Activated naive CD8-positive, alpha-beta T cell treated with anti-CD3 and anti-CD28 coated beads for 36 hours (primary cell): Measurements from ENCODE around the gene SLC35F6. TPM values are rescaled to one million over a fixed set of nuclear protein-coding genes. Genes with fewer than 3 reads are reported as not detected.
"Not testable (repeated sequence)": the region's sequence is repeated elsewhere in the genome, so short reads cannot be mapped to it uniquely, and the experiment has no call there.

Source experiments
- DNase-seq: peaks from one replicate; pipeline ENCODE4 v3.0.0; 2021
- H3K27ac Mint-ChIP-seq: one replicate; pipeline ENCODE4 v1.8.0; 2022; ENCODE audit warnings: mild to moderate bottlenecking, moderate library complexity, mixed read lengths
- H3K27me3 Mint-ChIP-seq: one replicate; pipeline ENCODE4 v1.8.0; 2022; ENCODE audit warnings: mild to moderate bottlenecking, mixed read lengths
- H3K36me3 Mint-ChIP-seq: one replicate; pipeline ENCODE4 v1.8.0; 2021; ENCODE audit warnings: mild to moderate bottlenecking, mixed read lengths
- H3K4me1 Mint-ChIP-seq: one replicate; pipeline ENCODE4 v1.8.0; 2021; ENCODE audit warnings: mixed read lengths
- H3K4me3 Mint-ChIP-seq: one replicate; pipeline ENCODE4 v1.8.0; 2022; ENCODE audit warnings: mild to moderate bottlenecking, moderate library complexity, mixed read lengths
- H3K9me3 Mint-ChIP-seq: one replicate; pipeline ENCODE4 v1.8.0; 2022; ENCODE audit warnings: mixed read lengths
- total RNA-seq, 2 experiments: library from RNA; stranded (reverse); gene quantifications; one replicate each; pipeline ENCODE4 v1.2.3, GENCODE V29; 2021

SLC35F6 gene
- total RNA-seq, 2 experiments from 2014 or later: 6.3 TPM

GRCh38 chr2:26780203-26780760, 16.2 kb downstream of the SLC35F6 start:
- H3K36me3 Mint-ChIP-seq: peaks cover 6% of the 10 kb centered on the region
- peaks cover 2% of the 10 kb centered on the region for H3K4me1 Mint-ChIP-seq
- H3K27ac Mint-ChIP-seq: no peak overlapping the region
- no peaks in the 10 kb centered on the region for H3K9me3 Mint-ChIP-seq
- no peak overlapping the region for H3K4me3 Mint-ChIP-seq
- no peaks in the 10 kb centered on the region for H3K27me3 Mint-ChIP-seq
- no peak for DNase-seq

- no peak for DNase-seq
- peaks cover 16% of the 10 kb centered on the region for H3K36me3 Mint-ChIP-seq
- H3K4me3 Mint-ChIP-seq: no peak overlapping the region
- no peak overlapping the region for H3K27ac Mint-ChIP-seq
- no peaks in the 10 kb centered on the region for H3K9me3 Mint-ChIP-seq
- H3K4me1 Mint-ChIP-seq: peaks cover 16% of the 10 kb centered on the region
- H3K27me3 Mint-ChIP-seq: peaks cover 16% of the 10 kb centered on the region
Measured at GRCh38 chr2:26782876-26783704, 19.0 kb downstream of the SLC35F6 start.

- Mint-ChIP-seq H3K9me3 (no peaks in the 10 kb centered on the region), H3K27me3 (peaks cover 29% of the 10 kb centered on the region), H3K4me1 (peaks cover 16% of the 10 kb centered on the region), H3K36me3 (peaks cover 30% of the 10 kb centered on the region), H3K27ac (no peak overlapping the region), H3K4me3 (no peak overlapping the region)
- no peak for DNase-seq
Measured at GRCh38 chr2:26784570-26785234, 20.6 kb downstream of the SLC35F6 start.

GRCh38 chr2:26785431-26786206, 21.5 kb downstream of the SLC35F6 start, which contains the start of gene CENPA:
Gene CENPA, plus strand, starts transcription at chr2:26786056. Its CDS starts 141 bp downstream, at chr2:26786197.
- H3K4me1 Mint-ChIP-seq: peaks cover 16% of the 10 kb centered on the region
- peaks cover 30% of the 10 kb centered on the region for H3K27me3 Mint-ChIP-seq
- H3K9me3 Mint-ChIP-seq: peaks cover under 1% of the 10 kb centered on the region
- DNase-seq: peak; percentile 93
- H3K27ac Mint-ChIP-seq: peak within 1 kb of the TSS; percentile 69
- peaks cover 30% of the 10 kb centered on the region for H3K36me3 Mint-ChIP-seq
- peak within 1 kb of the TSS; percentile 86 for H3K4me3 Mint-ChIP-seq

- peak; percentile 33 for DNase-seq
- H3K27ac Mint-ChIP-seq: peak overlapping the region; percentile 69
- peaks cover 16% of the 10 kb centered on the region for H3K4me1 Mint-ChIP-seq
- H3K9me3 Mint-ChIP-seq: peaks cover 5% of the 10 kb centered on the region
- H3K27me3 Mint-ChIP-seq: peaks cover 33% of the 10 kb centered on the region
- H3K4me3 Mint-ChIP-seq: peak overlapping the region; percentile 86
- peaks cover 36% of the 10 kb centered on the region for H3K36me3 Mint-ChIP-seq
Measured at GRCh38 chr2:26786207-26787028, 22.3 kb downstream of the SLC35F6 start.

GRCh38 chr2:26792720-26793119, 28.6 kb downstream of the SLC35F6 start:
- Mint-ChIP-seq H3K27ac (no peak overlapping the region), H3K36me3 (peaks cover 56% of the 10 kb centered on the region), H3K4me3 (no peak overlapping the region), H3K4me1 (peaks cover 4% of the 10 kb centered on the region), H3K27me3 (peaks cover 21% of the 10 kb centered on the region), H3K9me3 (peaks cover 5% of the 10 kb centered on the region)
- DNase-seq: no peak

- no peak overlapping the region for H3K4me3 Mint-ChIP-seq
- H3K27ac Mint-ChIP-seq: no peak overlapping the region
- no peak for DNase-seq
- peaks cover 48% of the 10 kb centered on the region for H3K36me3 Mint-ChIP-seq
- peaks cover 13% of the 10 kb centered on the region for H3K27me3 Mint-ChIP-seq
- H3K9me3 Mint-ChIP-seq: peaks cover 5% of the 10 kb centered on the region
- no peaks in the 10 kb centered on the region for H3K4me1 Mint-ChIP-seq
Measured at GRCh38 chr2:26793518-26793917, 29.4 kb downstream of the SLC35F6 start.

GRCh38 chr2:26795135-26795534, 31.1 kb downstream of the SLC35F6 start:
- DNase-seq, H3K9me3 Mint-ChIP-seq, H3K27ac Mint-ChIP-seq, H3K4me1 Mint-ChIP-seq, H3K4me3 Mint-ChIP-seq, H3K27me3 Mint-ChIP-seq: not testable (repeated sequence)
- peaks cover 33% of the 10 kb centered on the region for H3K36me3 Mint-ChIP-seq

GRCh38 chr2:26801328-26801727, 37.2 kb downstream of the SLC35F6 start:
- H3K27ac Mint-ChIP-seq: no peak overlapping the region
- H3K27me3 Mint-ChIP-seq: no peaks in the 10 kb centered on the region
- H3K36me3 Mint-ChIP-seq: peaks cover 5% of the 10 kb centered on the region
- no peak for DNase-seq
- no peaks in the 10 kb centered on the region for H3K4me1 Mint-ChIP-seq
- no peaks in the 10 kb centered on the region for H3K9me3 Mint-ChIP-seq
- H3K4me3 Mint-ChIP-seq: no peak overlapping the region

- Mint-ChIP-seq H3K4me3 (no peak overlapping the region), H3K9me3 (no peaks in the 10 kb centered on the region), H3K27ac (no peak overlapping the region), H3K27me3 (no peaks in the 10 kb centered on the region), H3K36me3 (peaks cover 5% of the 10 kb centered on the region), H3K4me1 (no peaks in the 10 kb centered on the region)
- DNase-seq: no peak
Measured at GRCh38 chr2:26801796-26802195, 37.7 kb downstream of the SLC35F6 start.

- Mint-ChIP-seq H3K27me3 (no peaks in the 10 kb centered on the region), H3K4me3 (no peak overlapping the region), H3K4me1 (peaks cover 11% of the 10 kb centered on the region), H3K36me3 (no peaks in the 10 kb centered on the region), H3K9me3 (no peaks in the 10 kb centered on the region), H3K27ac (no peak overlapping the region)
- DNase-seq: no peak
Measured at GRCh38 chr2:26805241-26805676, 41.2 kb downstream of the SLC35F6 start.

GRCh38 chr2:26807788-26808460, 43.8 kb downstream of the SLC35F6 start:
- H3K27me3 Mint-ChIP-seq: no peaks in the 10 kb centered on the region
- no peak overlapping the region for H3K27ac Mint-ChIP-seq
- H3K4me3 Mint-ChIP-seq: no peak overlapping the region
- peaks cover 24% of the 10 kb centered on the region for H3K4me1 Mint-ChIP-seq
- no peak for DNase-seq
- H3K36me3 Mint-ChIP-seq: no peaks in the 10 kb centered on the region
- no peaks in the 10 kb centered on the region for H3K9me3 Mint-ChIP-seq

GRCh38 chr2:26809211-26809610, 45.1 kb downstream of the SLC35F6 start:
- H3K27me3 Mint-ChIP-seq: no peaks in the 10 kb centered on the region
- no peak overlapping the region for H3K27ac Mint-ChIP-seq
- no peak overlapping the region for H3K4me3 Mint-ChIP-seq
- DNase-seq: no peak
- H3K36me3 Mint-ChIP-seq: no peaks in the 10 kb centered on the region
- H3K9me3 Mint-ChIP-seq: no peaks in the 10 kb centered on the region
- peaks cover 24% of the 10 kb centered on the region for H3K4me1 Mint-ChIP-seq
